Mammary epithelial cell (primary cell): ENCODE results near the gene CUL4A.

Experiments
- EZH2 ChIP-seq: IDR thresholded peaks from 2 replicates; pipeline ENCODE4 v1.6.1; 2012; ENCODE audit warnings: low read length, inconsistent platforms, borderline replicate concordance
- TF ChIP-seq, protein P1 (sequence below), 2 donors: IDR thresholded peaks in 1 of 2; conservative IDR thresholded peaks in 1 of 2; 2 replicates each; pipeline ENCODE4 v1.5.1; 2011 to 2012; ENCODE audit warnings: inconsistent platforms in 2 of 2, low read length in 2 of 2, mild to moderate bottlenecking in 2 of 2, control low read depth in 1 of 2, low read depth in 1 of 2; ENCODE audit not compliant: insufficient read depth in 1 of 2; ENCODE audit errors: extremely low read depth in 1 of 2

GRCh38 chr13:113160983-113161382 lies 48.4 kb upstream of the CUL4A start:
- TF ChIP-seq, protein P1, sequence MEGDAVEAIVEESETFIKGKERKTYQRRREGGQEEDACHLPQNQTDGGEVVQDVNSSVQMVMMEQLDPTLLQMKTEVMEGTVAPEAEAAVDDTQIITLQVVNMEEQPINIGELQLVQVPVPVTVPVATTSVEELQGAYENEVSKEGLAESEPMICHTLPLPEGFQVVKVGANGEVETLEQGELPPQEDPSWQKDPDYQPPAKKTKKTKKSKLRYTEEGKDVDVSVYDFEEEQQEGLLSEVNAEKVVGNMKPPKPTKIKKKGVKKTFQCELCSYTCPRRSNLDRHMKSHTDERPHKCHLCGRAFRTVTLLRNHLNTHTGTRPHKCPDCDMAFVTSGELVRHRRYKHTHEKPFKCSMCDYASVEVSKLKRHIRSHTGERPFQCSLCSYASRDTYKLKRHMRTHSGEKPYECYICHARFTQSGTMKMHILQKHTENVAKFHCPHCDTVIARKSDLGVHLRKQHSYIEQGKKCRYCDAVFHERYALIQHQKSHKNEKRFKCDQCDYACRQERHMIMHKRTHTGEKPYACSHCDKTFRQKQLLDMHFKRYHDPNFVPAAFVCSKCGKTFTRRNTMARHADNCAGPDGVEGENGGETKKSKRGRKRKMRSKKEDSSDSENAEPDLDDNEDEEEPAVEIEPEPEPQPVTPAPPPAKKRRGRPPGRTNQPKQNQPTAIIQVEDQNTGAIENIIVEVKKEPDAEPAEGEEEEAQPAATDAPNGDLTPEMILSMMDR (conservative IDR thresholded peaks at IDR 0.05 in 1 of 2, IDR thresholded peaks at IDR 0.05 in 1 of 2; ENCODE audit: extremely low read depth in 1 of 2, insufficient read depth in 1 of 2, low read depth in 1 of 2, low read length in 2 of 2) = no peak
- TF ChIP-seq EZH2 = no peak
